Aortic smooth muscle cell (primary cell): ENCODE data around the gene OR51I2. TPM values are rescaled to one million over a fixed set of nuclear protein-coding genes. Genes with fewer than 3 reads are reported as not detected.

Experiments
- total RNA-seq: library from RNA; depleted of rRNA; stranded (reverse); fragments of >200 nt; gene quantifications from 2 replicates; pipeline ENCODE4 v1.2.3, GENCODE V29; 2014

OR51I2 gene
- total RNA-seq: not detected in 2 replicates

GRCh38 chr11:5449023-5449422 is at the start of gene OR51I2:
Gene OR51I2 (plus strand): TSS chr11:5449323. CDS start chr11:5453489, 4,166 bp downstream.

DNA sequence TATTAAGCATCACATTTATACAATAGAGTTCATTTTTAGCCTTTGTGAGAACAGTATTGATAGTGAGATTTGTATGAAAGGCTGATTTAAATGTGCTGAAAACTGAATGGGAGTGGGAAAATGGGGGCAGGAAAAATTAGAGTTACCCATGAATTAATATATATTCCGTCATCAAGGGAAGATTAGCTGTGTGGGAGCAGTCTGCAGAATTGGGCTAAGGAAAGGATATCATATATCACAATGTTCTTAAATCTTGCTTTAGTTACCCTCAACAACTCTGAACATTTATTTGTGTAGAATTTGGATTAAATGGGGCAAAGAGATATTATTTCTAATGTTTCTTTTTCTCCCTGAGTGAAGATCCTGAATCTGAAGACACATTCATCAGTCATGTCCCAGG is 27.3 kb upstream of the OR51I2 start, which contains the start of gene OR51Q1:
OR51Q1 (plus strand) TSS at position 301 of the 400 bp plus-strand sequence; CDS start at position 391, 90 bp downstream.

GRCh38 chr11:5441414-5441813 is 7.7 kb upstream of the OR51I2 start, which contains the start of gene OR51I1:
Gene OR51I1 (minus strand): TSS chr11:5441514. CDS start chr11:5441514, 0 bp downstream.

GRCh38 chr11:5488385-5488784 is 39.3 kb downstream of the OR51I2 start, which contains the start of gene OR52D1:
Gene OR52D1 (plus strand): TSS chr11:5488685. CDS start chr11:5488707, 22 bp downstream.

Other genes starting within 250 kb of the OR51I2 start
- not detected in 2 replicates for gene OR51V1, start 248.6 kb upstream of the OR51I2 start, total RNA-seq
- not detected in 2 replicates for gene HBB, start 222.3 kb upstream of the OR51I2 start, total RNA-seq
- not detected in 2 replicates for gene HBD, start 214.8 kb upstream of the OR51I2 start, total RNA-seq
- 0.25 TPM in 1 of 2 replicates, not detected in the other for gene HBG1, start 199.5 kb upstream of the OR51I2 start, total RNA-seq
- 0.19 TPM in 1 of 2 replicates, not detected in the other for gene HBG2, start 194.5 kb upstream of the OR51I2 start, total RNA-seq
- not detected in 2 replicates for gene HBE1, start 179.4 kb upstream of the OR51I2 start, total RNA-seq
- not detected in 2 replicates for gene OR51B4, start 147.4 kb upstream of the OR51I2 start, total RNA-seq
- 0.12 TPM in 1 of 2 replicates, not detected in the other for gene OR51B2, start 125.0 kb upstream of the OR51I2 start, total RNA-seq
- 0.19 and 0.40 TPM in 2 replicates for gene OR51B5, start 105.8 kb upstream of the OR51I2 start, total RNA-seq
- not detected in 2 replicates for gene OR51B6, start 97.8 kb upstream of the OR51I2 start, total RNA-seq
- not detected in 2 replicates for gene OR51M1, start 65.5 kb upstream of the OR51I2 start, total RNA-seq
- gene OR51Q1, start 27.2 kb upstream of the OR51I2 start, total RNA-seq: not detected in 2 replicates
- 0.06 TPM in 1 of 2 replicates, not detected in the other for gene OR51I1, start 7.8 kb upstream of the OR51I2 start, total RNA-seq
- gene OR52D1, start 39.4 kb downstream of the OR51I2 start, total RNA-seq: not detected in 2 replicates
- 0.06 and 0.13 TPM in 2 replicates for gene UBQLN3, start 60.6 kb downstream of the OR51I2 start, total RNA-seq
- gene UBQLNL, start 67.4 kb downstream of the OR51I2 start, total RNA-seq: 0.12 and 0.13 TPM in 2 replicates
- gene OR52H1, start 99.2 kb downstream of the OR51I2 start, total RNA-seq: 0.66 and 0.87 TPM in 2 replicates
- not detected in 2 replicates for gene OR52B6, start 131.6 kb downstream of the OR51I2 start, total RNA-seq
- 2.9 and 3.9 TPM in 2 replicates for gene TRIM6, start 147.3 kb downstream of the OR51I2 start, total RNA-seq
- gene TRIM34, start 175.7 kb downstream of the OR51I2 start, total RNA-seq: 16.4 and 21.3 TPM in 2 replicates
- gene TRIM5, start 235.8 kb downstream of the OR51I2 start, total RNA-seq: 36.5 and 55.3 TPM in 2 replicates
- 69.4 and 128 TPM in 2 replicates for gene TRIM22, start 240.5 kb downstream of the OR51I2 start, total RNA-seq